GM12878 (cell line): Measurements from ENCODE around the gene MRPL20. TPM values are rescaled to one million over a fixed set of nuclear protein-coding genes. Genes with fewer than 3 reads are reported as not detected.

Experiments
- BMI1 ChIP-seq: fragments of 450-650 bp; IDR thresholded peaks from 2 replicates; pipeline ENCODE4 v1.6.1; 2016; ENCODE audit warnings: mild to moderate bottlenecking, moderate library complexity, borderline replicate concordance
- DPF2 ChIP-seq: fragments of 450-650 bp; IDR thresholded peaks from 2 replicates; pipeline ENCODE4 v1.6.1; 2017; ENCODE audit warnings: mild to moderate bottlenecking
- IKZF1 ChIP-seq: fragments of 450-650 bp; conservative IDR thresholded peaks from 2 replicates; pipeline ENCODE4 v1.6.1; 2017; ENCODE audit warnings: antibody characterized with exemption, mild to moderate bottlenecking
- MEF2B ChIP-seq: fragments of 450-650 bp; IDR thresholded peaks from 2 replicates; pipeline ENCODE4 v1.6.1; 2018; ENCODE audit warnings: mild to moderate bottlenecking, moderate library complexity; ENCODE audit not compliant: partially characterized antibody, poor library complexity, severe bottlenecking
- MTA2 ChIP-seq: fragments of 450-650 bp; IDR thresholded peaks from 2 replicates; pipeline ENCODE4 v1.6.1; 2016; ENCODE audit warnings: low read depth, mild to moderate bottlenecking, moderate library complexity
- MYB ChIP-seq: fragments of 150-350 bp; IDR thresholded peaks from 2 replicates; pipeline ENCODE4 v1.6.1; 2014; ENCODE audit warnings: mild to moderate bottlenecking, low read depth, low read length, borderline replicate concordance
- NBN ChIP-seq: fragments of 450-650 bp; IDR thresholded peaks from 2 replicates; pipeline ENCODE4 v1.6.1; 2016
- NFYA ChIP-seq: IDR thresholded peaks from 2 replicates; pipeline ENCODE4 v1.6.1; 2011; ENCODE audit warnings: low read depth, mild to moderate bottlenecking, low read length, improper control_type of control experiment, borderline replicate concordance
- POU2F2 ChIP-seq: IDR thresholded peaks from 3 replicates; pipeline ENCODE4 v1.6.1; 2011; ENCODE audit warnings: low read depth, mild to moderate bottlenecking, low read length, borderline replicate concordance
- PRDM15 ChIP-seq: fragments of 450-650 bp; formaldehyde crosslinking; IDR thresholded peaks from 2 replicates; pipeline ENCODE4 v1.4.0; 2020; ENCODE audit warnings: mild to moderate bottlenecking, moderate library complexity
- SMAD1 ChIP-seq: fragments of 450-650 bp; IDR thresholded peaks from 2 replicates; pipeline ENCODE4 v1.6.1; 2018; ENCODE audit warnings: mild to moderate bottlenecking, low read depth; ENCODE audit not compliant: partially characterized antibody
- SRF ChIP-seq, 2 experiments: IDR thresholded peaks; 2 replicates each; pipeline ENCODE4 v1.6.1; 2011; ENCODE audit warnings: low read depth in 2 of 2, low read length in 2 of 2, mild to moderate bottlenecking in 1 of 2, moderate library complexity in 1 of 2
- ZNF592 ChIP-seq: fragments of 450-650 bp; IDR thresholded peaks from 2 replicates; pipeline ENCODE4 v1.6.1; 2017; ENCODE audit warnings: mild to moderate bottlenecking, moderate library complexity
- ZSCAN29 ChIP-seq: fragments of 450-650 bp; IDR thresholded peaks from 2 replicates; pipeline ENCODE4 v1.6.1; 2017; ENCODE audit warnings: mild to moderate bottlenecking, moderate library complexity
- polyA plus RNA-seq, 11 experiments: library from polyadenylated mRNA; depleted of rRNA in 4 of 11; unstranded in 6 of 11; stranded (reverse) in 5 of 11; fragments of >200 nt; fragmentation: Nextera tagmentation in 4 of 11; fragmentation: Illumina TruSeq in 1 of 11; extraction: Ambion mirVana in 4 of 11; extraction: Trizol in 1 of 11; gene quantifications; 1 replicate in 1 of 11; 2 replicates in 10 of 11; pipeline versions ENCODE4 v1.2.1 to v1.2.3, GENCODE V29; 2011 to 2016; ENCODE audit warnings: inconsistent platforms in 2 of 11, missing spikeins in 2 of 11, low read depth in 1 of 11
- total RNA-seq, 4 experiments: library from RNA; depleted of rRNA in 3 of 4; stranded (reverse); fragments of >200 nt in 3 of 4; fragmentation: Illumina TruSeq in 1 of 4; extraction: Trizol in 1 of 4; gene quantifications; 2 replicates each; pipeline versions ENCODE4 v1.2.1 to v1.2.3, GENCODE V29; 2013 to 2021
- TF ChIP-seq, protein P1 (sequence below): fragments of 450-650 bp; formaldehyde crosslinking; IDR thresholded peaks from 2 replicates; pipeline ENCODE4 v1.4.0; 2022; ENCODE audit warnings: mild to moderate bottlenecking, moderate library complexity
- TF ChIP-seq, protein P2 (sequence below): IDR thresholded peaks from 2 replicates; pipeline ENCODE4 v1.6.1; 2011; ENCODE audit warnings: mild to moderate bottlenecking, low read depth, low read length, moderate library complexity; ENCODE audit not compliant: insufficient replicate concordance

The MRPL20 gene
- total and polyA plus RNA-seq, 10 of the 15 experiments (the other 5 are each of a cell fraction or from before 2014, with no cell fraction given): 129 to 525 (median 255) TPM

GRCh38 chr1:1422465-1423244, 15.6 kb upstream of the MRPL20 start (continued):
- TF ChIP-seq, protein P1, sequence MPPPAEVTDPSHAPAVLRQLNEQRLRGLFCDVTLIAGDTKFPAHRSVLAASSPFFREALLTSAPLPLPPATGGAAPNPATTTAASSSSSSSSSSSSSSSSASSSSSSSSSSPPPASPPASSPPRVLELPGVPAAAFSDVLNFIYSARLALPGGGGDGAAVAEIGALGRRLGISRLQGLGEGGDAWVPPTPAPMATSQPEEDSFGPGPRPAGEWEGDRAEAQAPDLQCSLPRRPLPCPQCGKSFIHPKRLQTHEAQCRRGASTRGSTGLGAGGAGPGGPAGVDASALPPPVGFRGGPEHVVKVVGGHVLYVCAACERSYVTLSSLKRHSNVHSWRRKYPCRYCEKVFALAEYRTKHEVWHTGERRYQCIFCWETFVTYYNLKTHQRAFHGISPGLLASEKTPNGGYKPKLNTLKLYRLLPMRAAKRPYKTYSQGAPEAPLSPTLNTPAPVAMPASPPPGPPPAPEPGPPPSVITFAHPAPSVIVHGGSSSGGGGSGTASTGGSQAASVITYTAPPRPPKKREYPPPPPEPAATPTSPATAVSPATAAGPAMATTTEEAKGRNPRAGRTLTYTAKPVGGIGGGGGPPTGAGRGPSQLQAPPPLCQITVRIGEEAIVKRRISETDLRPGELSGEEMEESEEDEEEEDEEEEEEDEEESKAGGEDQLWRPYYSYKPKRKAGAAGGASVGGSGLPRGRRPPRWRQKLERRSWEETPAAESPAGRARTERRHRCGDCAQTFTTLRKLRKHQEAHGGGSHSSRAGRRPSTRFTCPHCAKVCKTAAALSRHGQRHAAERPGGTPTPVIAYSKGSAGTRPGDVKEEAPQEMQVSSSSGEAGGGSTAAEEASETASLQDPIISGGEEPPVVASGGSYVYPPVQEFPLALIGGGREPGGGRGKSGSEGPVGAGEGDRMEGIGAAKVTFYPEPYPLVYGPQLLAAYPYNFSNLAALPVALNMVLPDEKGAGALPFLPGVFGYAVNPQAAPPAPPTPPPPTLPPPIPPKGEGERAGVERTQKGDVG: peak; percentile 98
- TF ChIP-seq ZSCAN29: no peak
- TF ChIP-seq ZNF592: peak; percentile 99
- peak; percentile 74 for TF ChIP-seq IKZF1
- TF ChIP-seq, protein P2, sequence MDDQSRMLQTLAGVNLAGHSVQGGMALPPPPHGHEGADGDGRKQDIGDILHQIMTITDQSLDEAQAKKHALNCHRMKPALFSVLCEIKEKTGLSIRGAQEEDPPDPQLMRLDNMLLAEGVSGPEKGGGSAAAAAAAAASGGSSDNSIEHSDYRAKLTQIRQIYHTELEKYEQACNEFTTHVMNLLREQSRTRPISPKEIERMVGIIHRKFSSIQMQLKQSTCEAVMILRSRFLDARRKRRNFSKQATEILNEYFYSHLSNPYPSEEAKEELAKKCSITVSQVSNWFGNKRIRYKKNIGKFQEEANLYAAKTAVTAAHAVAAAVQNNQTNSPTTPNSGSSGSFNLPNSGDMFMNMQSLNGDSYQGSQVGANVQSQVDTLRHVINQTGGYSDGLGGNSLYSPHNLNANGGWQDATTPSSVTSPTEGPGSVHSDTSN: no peak
- no peak for TF ChIP-seq MYB
- TF ChIP-seq SRF (IDR thresholded peaks at IDR 0.05; ENCODE audit: low read depth in 2 of 2, low read length in 2 of 2): peak in 1 of 2 experiments; percentile 60; a peak in 1 of 4 replicates
- TF ChIP-seq PRDM15: peak; percentile 96
- TF ChIP-seq SMAD1: no peak
- peak; percentile 70 for TF ChIP-seq BMI1
- TF ChIP-seq MEF2B: peak; percentile 18
- peak; percentile 53; the same call in 1 of the 3 replicates for TF ChIP-seq POU2F2
- TF ChIP-seq NFYA: no peak
- TF ChIP-seq DPF2: peak; percentile 68; the same call in 1 of the 2 replicates
- TF ChIP-seq MTA2: peak; percentile 35
- TF ChIP-seq NBN: no peak
